ENCODE measurements around the gene PHF13. TPM values are rescaled to one million over a fixed set of nuclear protein-coding genes. Genes with fewer than 3 reads are reported as not detected.

The PHF13 gene
- total and polyA plus RNA-seq, 2 of the 4 experiments (the other 2 are of a cell fraction): 7.3 to 9.8 TPM

GRCh38 chr1:6603238-6603914 is 10.2 kb upstream of the PHF13 start:
- peak overlapping the region; percentile 85 for H3K4ac ChIP-seq (ENCODE audit: low read depth, low read length)
- no peaks in the 10 kb centered on the region for H3K27me3 ChIP-seq (ENCODE audit: control insufficient read depth, insufficient read depth, low read length)
- CTCF ChIA-PET: interaction anchor here (0.7 kb wide), 1 partner anchor 22 kb away, joined by 5 read pairs; no protein-coding TSS in a partner anchor
- peak overlapping the region; percentile 95 for H3K14ac ChIP-seq (replicated peaks; ENCODE audit: low read depth, low read length)
- H3K18ac ChIP-seq (ENCODE audit: low read depth, low read length): peak overlapping the region; percentile 81
- H2BK120ac ChIP-seq (ENCODE audit: low read depth, low read length): peak overlapping the region; percentile 95
- no TSS peak for BruUV-seq (replicated peaks)
- POLR2A ChIA-PET (ENCODE audit: unreplicated experiment): no interaction called here
- ATAC-seq (ENCODE audit: low read depth): peak; percentile 12
- H2BK20ac ChIP-seq (ENCODE audit: low read depth, low read length): peak overlapping the region; percentile 80
- H2AK5ac ChIP-seq (ENCODE audit: low read depth, low read length): peak overlapping the region; percentile 79
- H4K5ac ChIP-seq (ENCODE audit: low read depth, low read length): peak overlapping the region; percentile 96
- peak overlapping the region; percentile 95 for H3K27ac ChIP-seq (ENCODE audit: insufficient read depth, low read length)
- intact Hi-C loops (cut with micrococcal nuclease) (no loop called here), dilution Hi-C loops (cut with HindIII; ENCODE audit: low sequenced_read_pairs, unreplicated experiment) (no loop called here), in situ Hi-C loops (cut with MboI; ENCODE audit: low sequenced_read_pairs) (no loop called here)
- H3K36me3 ChIP-seq (ENCODE audit: control insufficient read depth, insufficient read depth, low read length): peaks cover 6% of the 10 kb centered on the region; the same call in 1 of the 2 replicates
- peak overlapping the region; percentile 96 for H2AFZ ChIP-seq (replicated peaks; ENCODE audit: low read length, poor library complexity)
- peak overlapping the region; percentile 49 for H3K4me3 ChIP-seq (ENCODE audit: insufficient read depth, low read depth, low read length)
- H3K56ac ChIP-seq (ENCODE audit: extremely low read depth, insufficient read depth, low read length): peak overlapping the region; percentile 94
- H2BK5ac ChIP-seq (ENCODE audit: low read depth, low read length, poor library complexity, severe bottlenecking): peak overlapping the region; percentile 96
- TF ChIP-seq POLR2A (IDR thresholded peaks at IDR 0.05; ENCODE audit: low read depth, low read length) (peak; percentile 80), MAZ (IDR thresholded peaks at IDR 0.05; ENCODE audit: borderline replicate concordance, low read depth, low read length) (peak; percentile 12; the same call in 1 of the 2 replicates), USF2 (IDR thresholded peaks at IDR 0.05; ENCODE audit: low read depth, low read length) (no peak)
- peaks cover 38% of the 10 kb centered on the region for H4K20me1 ChIP-seq (ENCODE audit: insufficient read depth, low read length)
- H3K23ac ChIP-seq (ENCODE audit: low read depth, low read length): peak overlapping the region; percentile 84
- H3K4me2 ChIP-seq (ENCODE audit: low read depth, low read length): peak overlapping the region; percentile 75
- H3K9ac ChIP-seq (ENCODE audit: low read depth, low read length): peak overlapping the region; percentile 81
- H2BK15ac ChIP-seq (ENCODE audit: low read depth, low read length): peak overlapping the region; percentile 89
- H2AK9ac ChIP-seq (replicated peaks; ENCODE audit: low read depth, low read length, poor library complexity): peak overlapping the region; percentile 88
- H3K79me1 ChIP-seq (ENCODE audit: low read depth in 1 of 2, low read length in 2 of 2): peaks cover 0 to 39% of the 10 kb centered on the region in 2 experiments; a peak in 2 of 4 replicates
- 1% methylated on average over 17 of the region's 36 CpGs; no CpG with 5 or more reads in 1 of the 2 experiments for WGBS, 2 experiments (ENCODE audit: extremely low coverage in 2 of 2, insufficient read length in 1 of 2)
- H3K9me1 ChIP-seq (ENCODE audit: insufficient read depth, low read length): peaks cover 13% of the 10 kb centered on the region
- no peaks in the 10 kb centered on the region for H3K9me3 ChIP-seq (ENCODE audit: control insufficient read depth, insufficient read depth, low read length)
- peak; percentile 79 for DNase-seq
- peak overlapping the region; percentile 96 for H4K91ac ChIP-seq (ENCODE audit: insufficient read depth, low read depth, low read length)
- peaks cover 14% of the 10 kb centered on the region for H3K4me1 ChIP-seq (ENCODE audit: control insufficient read depth, insufficient read depth, low read length)
- H4K8ac ChIP-seq (ENCODE audit: low read depth in 2 of 2, low read length in 2 of 2): peak overlapping the region; percentile 98
